Parathyroid adenoma (tissue), 2 donors: ENCODE results near the gene ZXDC.

Experiments
- H2AFZ ChIP-seq: fragments of 300-600 bp; sonication (generic); one replicate; pipeline ENCODE4 v1.7.0; 2017; ENCODE audit warnings: antibody characterized with exemption, mild to moderate bottlenecking
- H3K27ac ChIP-seq: fragments of 300-600 bp; sonication (generic); one replicate; pipeline ENCODE4 v1.7.0; 2017
- H3K27me3 ChIP-seq: fragments of 300-600 bp; sonication (generic); one replicate; pipeline ENCODE4 v1.7.0; 2017; ENCODE audit warnings: low read length; ENCODE audit not compliant: control insufficient read depth, insufficient read depth
- H3K36me3 ChIP-seq: fragments of 300-600 bp; sonication (generic); one replicate; pipeline ENCODE4 v1.7.0; 2017; ENCODE audit warnings: low read length; ENCODE audit not compliant: control insufficient read depth, insufficient read depth
- H3K4me1 ChIP-seq: fragments of 300-600 bp; sonication (generic); one replicate; pipeline ENCODE4 v1.7.0; 2017; ENCODE audit warnings: control low read depth
- H3K4me2 ChIP-seq: fragments of 300-600 bp; sonication (generic); one replicate; pipeline ENCODE4 v1.7.0; 2017; ENCODE audit warnings: low read length
- H3K4me3 ChIP-seq: fragments of 300-600 bp; sonication (generic); one replicate; pipeline ENCODE4 v1.7.0; 2017; ENCODE audit warnings: low read depth, low read length
- H3K79me2 ChIP-seq: fragments of 300-600 bp; sonication (generic); one replicate; pipeline ENCODE4 v1.7.0; 2017; ENCODE audit warnings: control low read depth
- H3K9ac ChIP-seq: fragments of 300-600 bp; sonication (generic); one replicate; pipeline ENCODE4 v1.7.0; 2017; ENCODE audit warnings: mild to moderate bottlenecking
- H3K9me3 ChIP-seq: fragments of 300-600 bp; sonication (generic); one replicate; pipeline ENCODE4 v1.7.0; 2017; ENCODE audit warnings: low read length; ENCODE audit not compliant: control insufficient read depth
- CTCF ChIP-seq: fragments of 300-600 bp; sonication (generic); IDR thresholded peaks from one replicate; pipeline ENCODE4 v1.7.0; 2017; ENCODE audit warnings: antibody characterized with exemption, mild to moderate bottlenecking
- donor health status: primary hyperparathyroidism.

ZXDC gene

DNA sequence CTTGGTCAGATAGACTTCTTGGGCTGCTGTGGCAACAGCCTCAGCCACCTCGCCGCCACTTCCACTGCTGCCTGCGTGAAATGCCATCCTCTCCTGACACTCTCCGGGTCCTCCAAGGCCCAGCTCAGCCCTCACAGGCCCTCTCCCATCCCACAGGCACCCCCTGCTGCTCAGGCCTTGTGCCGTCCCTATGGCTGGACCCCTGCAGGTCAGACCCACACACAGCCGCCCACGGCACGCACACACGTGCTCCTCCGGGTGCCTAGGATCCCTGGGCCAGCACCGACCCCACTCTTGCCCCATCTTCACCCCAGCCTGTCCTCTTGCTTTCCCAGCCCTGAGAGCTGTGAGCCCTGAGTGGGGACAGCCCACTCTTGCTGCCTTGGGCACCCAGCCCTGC, 61.3 kb downstream of the ZXDC start:
- Histone ChIP-seq H2AFZ (no peak overlapping the region), H3K27ac (no peak overlapping the region), H3K4me1 (no peaks in the 10 kb centered on the region), H3K27me3 (no peaks in the 10 kb centered on the region), H3K36me3 (no peaks in the 10 kb centered on the region), H3K9ac (no peak overlapping the region), H3K4me3 (no peak overlapping the region), H3K79me2 (no peaks in the 10 kb centered on the region), H3K9me3 (no peaks in the 10 kb centered on the region), H3K4me2 (no peak overlapping the region)
- no peak for TF ChIP-seq CTCF

DNA sequence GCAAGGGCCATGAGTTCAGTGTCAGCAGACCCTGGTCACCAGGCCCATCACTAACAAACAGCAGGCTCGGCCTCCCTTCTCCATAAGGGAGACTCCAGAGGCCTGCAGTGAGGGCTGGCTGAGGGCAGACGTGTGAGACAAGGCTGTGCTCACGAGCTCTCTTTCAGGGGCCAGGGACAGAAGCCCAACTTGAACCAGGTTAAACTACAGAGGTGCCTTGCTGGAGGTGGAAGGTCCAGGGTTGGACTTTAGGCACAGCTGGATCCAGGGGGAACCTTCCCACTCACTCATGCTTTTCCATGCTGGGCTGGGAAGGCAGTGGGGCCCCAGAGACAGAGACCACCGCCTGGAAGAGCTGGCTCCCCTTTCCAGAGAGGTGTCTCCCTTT, 62.0 kb downstream of the ZXDC start:
- Histone ChIP-seq H3K9me3 (no peaks in the 10 kb centered on the region), H3K4me3 (no peak overlapping the region), H3K79me2 (no peaks in the 10 kb centered on the region), H3K36me3 (no peaks in the 10 kb centered on the region), H3K27ac (no peak overlapping the region), H3K27me3 (no peaks in the 10 kb centered on the region), H3K4me1 (no peaks in the 10 kb centered on the region), H2AFZ (no peak overlapping the region), H3K9ac (no peak overlapping the region), H3K4me2 (no peak overlapping the region)
- no peak for TF ChIP-seq CTCF

DNA sequence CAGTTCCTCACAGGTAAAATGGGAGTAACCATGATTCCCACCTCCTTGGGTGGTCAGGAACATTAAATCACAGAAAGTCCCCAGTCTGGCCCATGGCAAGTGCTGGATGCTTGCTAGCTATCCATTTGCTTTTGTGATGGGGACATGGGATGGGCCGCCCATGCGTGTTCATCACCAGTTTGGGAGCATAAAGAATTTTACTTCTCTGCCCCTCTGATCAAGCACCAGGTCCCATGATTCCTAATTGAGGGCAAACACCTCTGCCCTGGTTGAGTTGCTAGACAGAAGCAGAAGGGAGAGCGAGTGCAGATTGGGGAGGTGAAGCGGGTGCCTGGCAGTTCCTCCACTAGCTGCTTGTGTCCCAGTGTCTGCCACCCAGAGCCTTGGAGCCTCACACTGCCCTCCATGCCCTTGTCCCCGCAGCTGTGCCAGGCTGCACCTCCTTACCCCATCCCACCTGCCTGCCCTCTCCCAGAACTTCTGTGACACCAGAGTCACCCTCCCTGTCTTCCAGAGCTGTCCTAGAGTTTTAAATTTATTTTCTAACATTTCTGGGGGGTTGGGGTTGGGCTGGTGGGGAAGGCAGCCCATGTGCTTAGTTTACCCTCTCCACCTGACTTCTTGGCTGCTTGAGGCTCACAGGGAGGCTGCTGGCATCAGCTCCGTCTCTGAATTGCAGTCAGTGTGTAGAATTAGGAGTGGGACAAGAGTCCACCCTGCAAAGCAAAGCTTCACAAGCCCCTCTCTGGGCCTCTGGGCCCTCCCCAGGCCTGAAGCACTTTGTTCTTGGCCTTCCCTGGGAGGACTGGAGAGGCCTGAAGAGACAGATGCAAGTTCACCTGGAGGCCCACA, 62.6 kb downstream of the ZXDC start:
- Histone ChIP-seq H3K9ac (no peak overlapping the region), H3K4me3 (no peak overlapping the region), H3K27ac (no peak overlapping the region), H3K27me3 (no peaks in the 10 kb centered on the region), H3K4me1 (no peaks in the 10 kb centered on the region), H2AFZ (no peak overlapping the region), H3K36me3 (no peaks in the 10 kb centered on the region), H3K9me3 (no peaks in the 10 kb centered on the region), H3K4me2 (no peak overlapping the region), H3K79me2 (no peaks in the 10 kb centered on the region)
- TF ChIP-seq CTCF = no peak

DNA sequence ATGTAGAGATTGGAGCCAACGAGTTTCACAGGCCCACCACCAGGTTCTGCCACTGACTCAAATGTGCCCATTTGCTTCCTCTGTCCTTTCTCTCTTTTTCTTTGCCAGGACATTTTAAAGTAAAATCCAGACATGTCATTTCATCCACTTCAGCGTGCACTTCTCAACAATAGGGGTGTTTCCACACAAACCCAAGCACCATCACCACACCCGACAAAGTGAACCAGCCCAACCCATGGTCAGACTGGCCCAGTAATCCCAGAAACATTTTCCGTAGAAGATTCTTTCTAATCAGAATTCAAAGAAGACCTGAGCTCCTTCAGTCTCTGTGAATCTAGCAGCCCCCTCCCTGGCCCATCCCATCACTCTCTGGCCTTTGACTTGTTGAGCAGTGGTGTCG, 67.6 kb downstream of the ZXDC start:
- no peaks in the 10 kb centered on the region for H3K27me3 ChIP-seq
- no peaks in the 10 kb centered on the region for H3K4me1 ChIP-seq
- TF ChIP-seq CTCF = no peak
- H2AFZ ChIP-seq = no peak overlapping the region
- H3K36me3 ChIP-seq = no peaks in the 10 kb centered on the region
- no peaks in the 10 kb centered on the region for H3K79me2 ChIP-seq
- no peak overlapping the region for H3K4me3 ChIP-seq
- no peak overlapping the region for H3K4me2 ChIP-seq
- no peak overlapping the region for H3K9ac ChIP-seq
- H3K27ac ChIP-seq = no peak overlapping the region
- H3K9me3 ChIP-seq = no peaks in the 10 kb centered on the region
